Measurements from ENCODE around the gene MRPL22. TPM values are rescaled to one million over a fixed set of nuclear protein-coding genes. Genes with fewer than 3 reads are reported as not detected.

MRPL22 gene
- total RNA-seq, 3 donors from 2014 or later (not counting 1 experiment from before 2014, with no cell fraction given): 30.5 to 38.0 (median 30.9) TPM

GRCh38 chr5:154944716-154945115, 3.8 kb downstream of the MRPL22 start:
- Mint-ChIP-seq H3K4me1 (peaks cover 37 to 45% of the 10 kb centered on the region in 2 donors), H3K9me3 (no peaks in the 10 kb centered on the region)
- H3K27me3 ChIP-seq (ENCODE audit: control insufficient read depth, insufficient read depth, low read length): no peaks in the 10 kb centered on the region

GRCh38 chr5:154945695-154946301, 4.9 kb downstream of the MRPL22 start:
- ATAC-seq (no peak), DNase-seq (peak in 1 of 2 donors; percentile 52)
- Histone ChIP-seq H3K36me3 (ENCODE audit: control insufficient read depth, insufficient read depth, low read length) (peaks cover 6% of the 10 kb centered on the region), H3K4me1 (ENCODE audit: control insufficient read depth, insufficient read depth, low read length) (peaks cover under 1% of the 10 kb centered on the region), H3K4me3 (ENCODE audit: low read length) (no peak overlapping the region), H3K27ac (ENCODE audit: low read length) (no peak overlapping the region), H3K27me3 (ENCODE audit: control insufficient read depth, insufficient read depth, low read length) (no peaks in the 10 kb centered on the region), H3K9me3 (ENCODE audit: control insufficient read depth, insufficient read depth, low read length) (no peaks in the 10 kb centered on the region)
- Mint-ChIP-seq H3K4me3 (no peak overlapping the region), H3K27me3 (ENCODE audit: low read depth in 2 of 2) (no peaks in the 10 kb centered on the region), H3K9me3 (no peaks in the 10 kb centered on the region), H3K4me1 (peaks cover 46 to 51% of the 10 kb centered on the region in 2 donors), H3K36me3 (no peaks in the 10 kb centered on the region), H3K27ac (no peak overlapping the region)
- peak; percentile 85 for TF ChIP-seq CTCF (IDR thresholded peaks at IDR 0.05)
- WGBS (ENCODE audit: insufficient coverage): 93% methylated on average over 2 of the region's 2 CpGs
- intact Hi-C loops (cut with micrococcal nuclease): no loop called here

More at GRCh38 chr5:154944716-154945115, 3.8 kb downstream of the MRPL22 start:
- no peak for ATAC-seq
- H3K27ac ChIP-seq (ENCODE audit: low read length): no peak overlapping the region
- no peak for TF ChIP-seq CTCF (IDR thresholded peaks at IDR 0.05)
- no peak overlapping the region for H3K4me3 Mint-ChIP-seq
- H3K9me3 ChIP-seq (ENCODE audit: control insufficient read depth, insufficient read depth, low read length): no peaks in the 10 kb centered on the region
- no peak for DNase-seq
- peaks cover 6% of the 10 kb centered on the region for H3K4me1 ChIP-seq (ENCODE audit: control insufficient read depth, insufficient read depth, low read length)
- H3K4me3 ChIP-seq (ENCODE audit: low read length): no peak overlapping the region
- H3K27ac Mint-ChIP-seq: no peak overlapping the region
- intact Hi-C loops (cut with micrococcal nuclease): loop anchor here (5.0 kb wide), 1 partner anchor 497 kb away; the partner anchor contains the start of gene SAP30L
- H3K36me3 ChIP-seq (ENCODE audit: control insufficient read depth, insufficient read depth, low read length): peaks cover 6% of the 10 kb centered on the region
- no peaks in the 10 kb centered on the region for H3K27me3 Mint-ChIP-seq (ENCODE audit: low read depth in 2 of 2)
- no peaks in the 10 kb centered on the region for H3K36me3 Mint-ChIP-seq

- Histone ChIP-seq H3K9me3 (ENCODE audit: control insufficient read depth, insufficient read depth, low read length) (no peaks in the 10 kb centered on the region), H3K27ac (ENCODE audit: low read length) (no peak overlapping the region), H3K36me3 (ENCODE audit: control insufficient read depth, insufficient read depth, low read length) (peaks cover 6% of the 10 kb centered on the region), H3K4me3 (ENCODE audit: low read length) (no peak overlapping the region), H3K4me1 (ENCODE audit: control insufficient read depth, insufficient read depth, low read length) (no peaks in the 10 kb centered on the region), H3K27me3 (ENCODE audit: control insufficient read depth, insufficient read depth, low read length) (no peaks in the 10 kb centered on the region)
- Mint-ChIP-seq H3K9me3 (no peaks in the 10 kb centered on the region), H3K36me3 (no peaks in the 10 kb centered on the region), H3K27ac (no peak overlapping the region), H3K27me3 (ENCODE audit: low read depth in 2 of 2) (no peaks in the 10 kb centered on the region), H3K4me3 (no peak overlapping the region), H3K4me1 (peaks cover 33 to 34% of the 10 kb centered on the region in 2 donors)
- DNase-seq (no peak), ATAC-seq (no peak)
- 96% methylated on average over 6 of the region's 6 CpGs for WGBS (ENCODE audit: insufficient coverage)
- intact Hi-C loops (cut with micrococcal nuclease): no loop called here
- TF ChIP-seq CTCF (IDR thresholded peaks at IDR 0.05): no peak
Measured at GRCh38 chr5:154947778-154948177, 6.9 kb downstream of the MRPL22 start.

DNA sequence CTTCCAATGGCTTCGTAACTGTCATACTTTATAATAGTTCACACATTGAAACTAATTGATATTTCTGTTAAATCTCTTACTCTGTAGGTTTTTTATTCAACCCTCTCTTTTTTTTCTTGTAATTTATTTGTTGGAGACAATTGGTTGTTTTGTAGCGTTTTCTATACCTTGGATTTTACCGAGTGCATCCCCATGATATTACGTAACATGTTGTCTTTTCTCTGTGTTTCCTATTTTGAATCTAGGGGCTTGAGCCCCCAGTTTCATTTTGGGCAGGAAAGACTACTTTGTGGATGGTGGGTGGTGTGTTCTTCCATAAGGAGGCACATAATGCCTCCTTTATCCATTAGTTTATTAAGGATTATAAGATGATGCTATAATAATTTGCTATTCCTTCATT, 7.4 kb downstream of the MRPL22 start:
- no peak for TF ChIP-seq CTCF (IDR thresholded peaks at IDR 0.05)
- no peak overlapping the region for H3K27ac Mint-ChIP-seq
- intact Hi-C loops (cut with micrococcal nuclease): no loop called here
- DNase-seq (no peak), ATAC-seq (no peak)
- Histone ChIP-seq H3K36me3 (ENCODE audit: control insufficient read depth, insufficient read depth, low read length) (peaks cover 6% of the 10 kb centered on the region), H3K4me3 (ENCODE audit: low read length) (no peak overlapping the region), H3K9me3 (ENCODE audit: control insufficient read depth, insufficient read depth, low read length) (no peaks in the 10 kb centered on the region), H3K27me3 (ENCODE audit: control insufficient read depth, insufficient read depth, low read length) (no peaks in the 10 kb centered on the region), H3K27ac (ENCODE audit: low read length) (no peak overlapping the region), H3K4me1 (ENCODE audit: control insufficient read depth, insufficient read depth, low read length) (no peaks in the 10 kb centered on the region)
- peaks cover 31 to 32% of the 10 kb centered on the region in 2 donors for H3K4me1 Mint-ChIP-seq
- no peaks in the 10 kb centered on the region for H3K27me3 Mint-ChIP-seq (ENCODE audit: low read depth in 2 of 2)
- WGBS (ENCODE audit: insufficient coverage): 100% methylated on average over 3 of the region's 4 CpGs
- no peaks in the 10 kb centered on the region for H3K36me3 Mint-ChIP-seq
- no peak overlapping the region for H3K4me3 Mint-ChIP-seq
- no peaks in the 10 kb centered on the region for H3K9me3 Mint-ChIP-seq

Measured in natural killer cell (primary cell).